Liver (tissue), 9 donors: Measurements from ENCODE around the gene KIF14. TPM values are rescaled to one million over a fixed set of nuclear protein-coding genes. Genes with fewer than 3 reads are reported as not detected.

Source experiments
- DNase-seq: peaks from one replicate; pipeline ENCODE4 v3.0.0-alpha.2; 2017; ENCODE audit warnings: low spot score
- H3K27ac ChIP-seq, 2 donors: one replicate each; pipeline ENCODE4 v1.7.0; 2013; ENCODE audit warnings: inconsistent platforms in 2 of 2, low read length in 2 of 2, control low read depth in 1 of 2, low read depth in 1 of 2, mild to moderate bottlenecking in 1 of 2
- H3K27me3 ChIP-seq, 4 donors: one replicate each; pipeline versions ENCODE4 v1.6.1 to v1.7.0; 2013; ENCODE audit warnings: low read length in 3 of 4, inconsistent platforms in 1 of 4, mild to moderate bottlenecking in 1 of 4, moderate library complexity in 1 of 4; ENCODE audit not compliant: control insufficient read depth in 4 of 4, insufficient read depth in 4 of 4
- H3K36me3 ChIP-seq, 4 donors: one replicate each; pipeline versions ENCODE4 v1.6.1 to v1.7.0; 2013; ENCODE audit warnings: low read length in 3 of 4, mild to moderate bottlenecking in 3 of 4, low read depth in 1 of 4, moderate library complexity in 1 of 4; ENCODE audit not compliant: control insufficient read depth in 4 of 4, insufficient read depth in 3 of 4
- H3K4me1 ChIP-seq, 4 donors: one replicate each; pipeline versions ENCODE4 v1.6.1 to v1.7.0; 2013; ENCODE audit warnings: low read length in 3 of 4, mild to moderate bottlenecking in 3 of 4, moderate library complexity in 1 of 4; ENCODE audit not compliant: control insufficient read depth in 4 of 4, insufficient read depth in 4 of 4
- H3K4me3 ChIP-seq, 3 donors: one replicate each; pipeline versions ENCODE4 v1.6.1 to v1.7.0; 2013; ENCODE audit warnings: low read length in 3 of 3, control low read depth in 1 of 3, low read depth in 1 of 3, mild to moderate bottlenecking in 1 of 3
- H3K9ac ChIP-seq, 2 donors: one replicate each; pipeline ENCODE4 v1.7.0; 2013; ENCODE audit warnings: low read length in 2 of 2, mild to moderate bottlenecking in 2 of 2, moderate library complexity in 2 of 2, control low read depth in 1 of 2, low read depth in 1 of 2
- H3K9me3 ChIP-seq, 4 donors: one replicate each; pipeline versions ENCODE4 v1.6.1 to v1.7.0; 2013; ENCODE audit warnings: low read length in 3 of 4; ENCODE audit not compliant: control insufficient read depth in 4 of 4
- CTCF ChIP-seq: fragments of 150-350 bp; IDR thresholded peaks from 2 replicates; pipeline ENCODE4 v1.5.1; 2017; ENCODE audit warnings: improper control_type of control experiment, low read depth, low read length; ENCODE audit not compliant: missing input control
- FOXA1 ChIP-seq: IDR thresholded peaks from 2 replicates; pipeline ENCODE4 v1.6.1; 2016; ENCODE audit warnings: antibody characterized with exemption
- GABPA ChIP-seq, 2 donors: IDR thresholded peaks in 1 of 2; conservative IDR thresholded peaks in 1 of 2; 2 replicates each; pipeline ENCODE4 v1.6.1; 2016; ENCODE audit warnings: antibody characterized with exemption in 2 of 2, mild to moderate bottlenecking in 1 of 2, moderate library complexity in 1 of 2
- HNF4A ChIP-seq, 2 donors: conservative IDR thresholded peaks; 2 replicates each; pipeline ENCODE4 v1.6.1; 2016; ENCODE audit warnings: antibody characterized with exemption in 2 of 2, mild to moderate bottlenecking in 2 of 2
- JUND ChIP-seq, 2 donors: IDR thresholded peaks; 2 replicates each; pipeline ENCODE4 v1.6.1; 2016; ENCODE audit warnings: antibody characterized with exemption in 2 of 2
- NR2F2 ChIP-seq: IDR thresholded peaks from 2 replicates; pipeline ENCODE4 v1.6.1; 2016; ENCODE audit warnings: antibody characterized with exemption
- RAD21 ChIP-seq, 2 donors: IDR thresholded peaks; 2 replicates each; pipeline ENCODE4 v1.6.1; 2016; ENCODE audit warnings: antibody characterized with exemption in 2 of 2, mild to moderate bottlenecking in 2 of 2
- RXRA ChIP-seq, 2 donors: IDR thresholded peaks; 2 replicates each; pipeline ENCODE4 v1.6.1; 2017 to 2018; ENCODE audit warnings: antibody characterized with exemption in 2 of 2, mild to moderate bottlenecking in 1 of 2
- TAF1 ChIP-seq: conservative IDR thresholded peaks from 2 replicates; pipeline ENCODE4 v1.6.1; 2016; ENCODE audit warnings: antibody characterized with exemption, mild to moderate bottlenecking
- YY1 ChIP-seq: IDR thresholded peaks from 2 replicates; pipeline ENCODE4 v1.6.1; 2016; ENCODE audit warnings: antibody characterized with exemption, mild to moderate bottlenecking
- WGBS: extraction: QIAGEN DNeasy Blood & Tissue Kit; methylation state at CpG from one replicate; pipeline ENCODE4 v1.1.7; 2013; 5-methylcytosine and 5-hydroxymethylcytosine counted together
- polyA plus RNA-seq, 2 donors: library from polyadenylated mRNA; stranded (reverse) in 1 of 2; unstranded in 1 of 2; fragments of 200-250 nt in 1 of 2; fragments of >200 nt in 1 of 2; fragmentation: Nextera tagmentation in 1 of 2; extraction: Ambion mirVana in 1 of 2; gene quantifications; one replicate each; pipeline versions ENCODE4 v1.2.1 to v1.2.3, GENCODE V29; 2013 to 2015
- total RNA-seq, 2 donors: library from RNA; depleted of rRNA; stranded (reverse); fragments of >200 nt; gene quantifications; one replicate each; pipeline ENCODE4 v1.2.3, GENCODE V29; 2014
- donor health status: healthy.
- donor health status: healthy.
- donor health status: healthy.
- donor health status: healthy.
- donor health status: healthy.

KIF14 gene
- total and polyA plus RNA-seq, 4 donors = 0.13 to 8.8 (median 0.22) TPM

- no peak for TF ChIP-seq YY1
- no peak for TF ChIP-seq NR2F2
- no peak for TF ChIP-seq JUND (IDR thresholded peaks at IDR 0.05)
- Histone ChIP-seq H3K4me1 (peaks cover 0 to 3% (median 1%) of the 10 kb centered on the region in 4 donors), H3K27me3 (no peaks in the 10 kb centered on the region), H3K36me3 (peaks cover 0 to 11% (median 5%) of the 10 kb centered on the region in 4 donors), H3K27ac (no peak overlapping the region), H3K9me3 (no peaks in the 10 kb centered on the region), H3K4me3 (no peak overlapping the region), H3K9ac (no peak overlapping the region)
- WGBS = 85% methylated on average over 6 of the region's 6 CpGs
- DNase-seq = no peak
Observed at GRCh38 chr1:200642481-200642880, 21.9 kb upstream of the KIF14 start.

GRCh38 chr1:200640963-200641401 is 20.4 kb upstream of the KIF14 start:
- H3K36me3 ChIP-seq = peaks cover 0 to 3% (median 1%) of the 10 kb centered on the region in 4 donors
- no peak overlapping the region for H3K9ac ChIP-seq
- DNase-seq = no peak
- WGBS = 38% methylated on average over 5 of the region's 5 CpGs
- TF ChIP-seq NR2F2 = no peak
- peak in 1 of 2 donors; percentile 33 for TF ChIP-seq JUND (IDR thresholded peaks at IDR 0.05)
- peak; percentile 60 to 62 for TF ChIP-seq RXRA (IDR thresholded peaks at IDR 0.05)
- peak in 1 of 2 donors; percentile 20 for TF ChIP-seq HNF4A (conservative IDR thresholded peaks at IDR 0.05)
- TF ChIP-seq TAF1 = no peak
- H3K27ac ChIP-seq = peak overlapping the region in 1 of 2 donors; percentile 12
- no peak overlapping the region for H3K4me3 ChIP-seq
- no peaks in the 10 kb centered on the region for H3K27me3 ChIP-seq
- peaks cover 0 to 3% (median 1%) of the 10 kb centered on the region in 4 donors for H3K4me1 ChIP-seq
- no peaks in the 10 kb centered on the region for H3K9me3 ChIP-seq

GRCh38 chr1:200640373-200640962 is 19.9 kb upstream of the KIF14 start:
- 81% methylated on average over 4 of the region's 4 CpGs for WGBS
- H3K9me3 ChIP-seq = no peaks in the 10 kb centered on the region
- peaks cover 0 to 3% (median 1%) of the 10 kb centered on the region in 4 donors for H3K4me1 ChIP-seq
- H3K4me3 ChIP-seq = no peak overlapping the region
- no peaks in the 10 kb centered on the region for H3K27me3 ChIP-seq
- peaks cover 0 to 3% (median 1%) of the 10 kb centered on the region in 4 donors for H3K36me3 ChIP-seq
- TF ChIP-seq CTCF = no peak
- TF ChIP-seq FOXA1 = no peak
- H3K27ac ChIP-seq = no peak overlapping the region
- DNase-seq = no peak
- H3K9ac ChIP-seq = no peak overlapping the region

GRCh38 chr1:200638073-200638472 is 17.5 kb upstream of the KIF14 start:
- WGBS = 92% methylated on average over 7 of the region's 7 CpGs
- no peak for DNase-seq
- peaks cover 0 to 3% (median 1%) of the 10 kb centered on the region in 4 donors for H3K4me1 ChIP-seq
- no peak for TF ChIP-seq RAD21 (IDR thresholded peaks at IDR 0.05)
- no peak for TF ChIP-seq GABPA (IDR thresholded peaks at IDR 0.05 in 1 of 2, conservative IDR thresholded peaks at IDR 0.05 in 1 of 2)
- no peak overlapping the region for H3K4me3 ChIP-seq
- H3K27me3 ChIP-seq = no peaks in the 10 kb centered on the region
- no peak overlapping the region for H3K9ac ChIP-seq
- H3K36me3 ChIP-seq = no peaks in the 10 kb centered on the region
- H3K9me3 ChIP-seq = no peaks in the 10 kb centered on the region
- no peak overlapping the region for H3K27ac ChIP-seq
